HEK293T (cell line): ENCODE measurements around the gene EIF4G3.

Experiments used
- CTCF ChIA-PET: fragments of 350-600 bp; formaldehyde crosslinking; extraction: SDS; loops from one replicate; lab custom pipeline; 2021; ENCODE audit warnings: antibody characterized with exemption, inconsistent platforms; lab: Yijun Ruan, JAX
- POLR2A ChIA-PET: fragments of 350-600 bp; formaldehyde crosslinking; extraction: SDS; loops from one replicate; lab custom pipeline; 2020; ENCODE audit warnings: antibody characterized with exemption, inconsistent platforms; lab: Yijun Ruan, JAX
- DNase-seq: peaks from one replicate; pipeline ENCODE4 v3.0.0; 2012; ENCODE audit warnings: mixed read lengths; ENCODE audit errors: extremely low spot score
- ARNT ChIP-seq: fragments of 450-650 bp; IDR thresholded peaks from 2 replicates; pipeline ENCODE4 v1.6.1; 2017; ENCODE audit warnings: mild to moderate bottlenecking
- BHLHE40 ChIP-seq: fragments of 450-650 bp; IDR thresholded peaks from 2 replicates; pipeline ENCODE4 v1.6.1; 2016; ENCODE audit warnings: mild to moderate bottlenecking, moderate library complexity, borderline replicate concordance
- CTBP1 ChIP-seq: fragments of 450-650 bp; IDR thresholded peaks from 2 replicates; pipeline ENCODE4 v1.6.1; 2016; ENCODE audit warnings: borderline replicate concordance
- ELF4 ChIP-seq: fragments of 450-650 bp; IDR thresholded peaks from 2 replicates; pipeline ENCODE4 v1.6.1; 2017; ENCODE audit warnings: antibody characterized with exemption
- FOXA1 ChIP-seq: fragments of 450-650 bp; IDR thresholded peaks from 2 replicates; pipeline ENCODE4 v1.6.1; 2016; ENCODE audit warnings: mild to moderate bottlenecking
- FOXK2 ChIP-seq: fragments of 450-650 bp; IDR thresholded peaks from 2 replicates; pipeline ENCODE4 v1.6.1; 2016; ENCODE audit warnings: mild to moderate bottlenecking
- FOXM1 ChIP-seq: fragments of 450-650 bp; IDR thresholded peaks from 2 replicates; pipeline ENCODE4 v1.6.1; 2017; ENCODE audit warnings: mild to moderate bottlenecking, borderline replicate concordance
- HDGF ChIP-seq: fragments of 450-650 bp; IDR thresholded peaks from 2 replicates; pipeline ENCODE4 v1.6.1; 2017; ENCODE audit warnings: antibody characterized with exemption, borderline replicate concordance
- L3MBTL2 ChIP-seq: fragments of 450-650 bp; conservative IDR thresholded peaks from 2 replicates; pipeline ENCODE4 v1.6.1; 2016; ENCODE audit warnings: mild to moderate bottlenecking
- LEF1 ChIP-seq: fragments of 450-650 bp; IDR thresholded peaks from 2 replicates; pipeline ENCODE4 v1.6.1; 2017; ENCODE audit warnings: mild to moderate bottlenecking, borderline replicate concordance
- NFRKB ChIP-seq: fragments of 450-650 bp; IDR thresholded peaks from 2 replicates; pipeline ENCODE4 v1.6.1; 2016; ENCODE audit warnings: mild to moderate bottlenecking, moderate library complexity
- PKNOX1 ChIP-seq: fragments of 450-650 bp; IDR thresholded peaks from 2 replicates; pipeline ENCODE4 v1.6.1; 2016
- SP1 ChIP-seq: fragments of 450-650 bp; IDR thresholded peaks from 2 replicates; pipeline ENCODE4 v1.6.1; 2017
- SUZ12 ChIP-seq: fragments of 450-650 bp; IDR thresholded peaks from 2 replicates; pipeline ENCODE4 v1.6.1; 2016; ENCODE audit warnings: mild to moderate bottlenecking
- TARDBP ChIP-seq: fragments of 450-650 bp; IDR thresholded peaks from 2 replicates; pipeline ENCODE4 v1.6.1; 2016
- ZNF384 ChIP-seq: fragments of 450-650 bp; IDR thresholded peaks from 2 replicates; pipeline ENCODE4 v1.6.1; 2016

Gene EIF4G3

GRCh38 chr1:21035794-21036193 is 140.9 kb downstream of the EIF4G3 start:
- ChIA-PET CTCF (no interaction called here), POLR2A (no interaction called here)
- DNase-seq = no peak
- TF ChIP-seq HDGF (no peak), ARNT (no peak), SUZ12 (no peak), LEF1 (no peak), PKNOX1 (no peak), CTBP1 (no peak), ZNF384 (no peak), L3MBTL2 (no peak), TARDBP (no peak), SP1 (no peak)

GRCh38 chr1:21034725-21035628 is 141.7 kb downstream of the EIF4G3 start:
- TF ChIP-seq SUZ12 (no peak), L3MBTL2 (no peak), BHLHE40 (no peak), FOXK2 (no peak), NFRKB (no peak), ELF4 (no peak), ARNT (no peak), SP1 (no peak), PKNOX1 (no peak), FOXM1 (no peak), CTBP1 (no peak), HDGF (no peak), FOXA1 (no peak), TARDBP (no peak), LEF1 (no peak), ZNF384 (no peak)
- DNase-seq = no peak
- ChIA-PET POLR2A (no interaction called here), CTCF (no interaction called here)

- ChIA-PET CTCF (no interaction called here), POLR2A (no interaction called here)
- TF ChIP-seq ELF4 = no peak
- TF ChIP-seq FOXM1 = no peak
- TF ChIP-seq FOXK2 = no peak
- no peak for TF ChIP-seq ARNT
- no peak for TF ChIP-seq BHLHE40
- no peak for TF ChIP-seq SUZ12
- TF ChIP-seq TARDBP = no peak
- TF ChIP-seq L3MBTL2 = no peak
- no peak for TF ChIP-seq NFRKB
- TF ChIP-seq ZNF384 = no peak
- TF ChIP-seq PKNOX1 = no peak
- TF ChIP-seq CTBP1 = no peak
- no peak for TF ChIP-seq SP1
- no peak for TF ChIP-seq LEF1
- no peak for TF ChIP-seq HDGF
- TF ChIP-seq FOXA1 = no peak
- no peak for DNase-seq
Observed at GRCh38 chr1:21032741-21033140, 144.0 kb downstream of the EIF4G3 start.

- CTCF ChIA-PET = no interaction called here
- no peak for DNase-seq
- POLR2A ChIA-PET = no interaction called here
- TF ChIP-seq NFRKB (no peak), FOXM1 (no peak), SP1 (no peak), BHLHE40 (no peak), L3MBTL2 (no peak), ELF4 (no peak), FOXA1 (no peak), ZNF384 (no peak), HDGF (no peak), FOXK2 (no peak), PKNOX1 (no peak)
Observed at GRCh38 chr1:21030181-21030580, 146.5 kb downstream of the EIF4G3 start.

- ChIA-PET POLR2A (no interaction called here), CTCF (interaction anchor here (0.6 kb wide), 1 partner anchor 23 kb away, joined by 3 read pairs; no protein-coding TSS in a partner anchor)
- DNase-seq = no peak
- TF ChIP-seq ELF4 (no peak), SUZ12 (no peak)
Observed at GRCh38 chr1:21028520-21029145, 148.1 kb downstream of the EIF4G3 start.

GRCh38 chr1:21027805-21028204 is 148.9 kb downstream of the EIF4G3 start:
- no peak for DNase-seq
- POLR2A ChIA-PET = no interaction called here
- TF ChIP-seq FOXA1 = no peak
- TF ChIP-seq BHLHE40 = no peak
- TF ChIP-seq TARDBP = no peak
- CTCF ChIA-PET = no interaction called here
